H1 (cell line): Measurements from ENCODE around the gene MRPL43. TPM values are rescaled to one million over a fixed set of nuclear protein-coding genes. Genes with fewer than 3 reads are reported as not detected.
A peak's percentile ranks its signal among the peaks of the same experiment; 100 is the strongest.

Experiments used
- CTCF ChIA-PET: fragments of 300-600 bp; sonication (Branson Sonifier 250); formaldehyde crosslinking; loops from one replicate; lab custom pipeline; 2021; ENCODE audit not compliant: partially characterized antibody; lab: Charles Lee
- POLR2A ChIA-PET: fragments of 300-600 bp; sonication (Branson Sonifier 250); formaldehyde crosslinking; loops from one replicate; lab custom pipeline; 2021; ENCODE audit warnings: inconsistent platforms; ENCODE audit not compliant: partially characterized antibody; lab: Charles Lee
- DNase-seq, 2 experiments: peaks; one replicate each; pipeline versions ENCODE4 v3.0.0 to v3.0.0-alpha.2; 2010 to 2022; ENCODE audit warnings: low spot score in 2 of 2, low read depth in 1 of 2, mixed read lengths in 1 of 2
- FAIRE-seq: peaks from 2 replicates; lab custom pipeline; 2011; peaks lifted over from hg19 to GRCh38; lab: Jason Lieb, UNC
- H2AFZ ChIP-seq: 2 replicates; pipeline ENCODE4 v1.8.1; 2012; ENCODE audit warnings: low read length, inconsistent platforms
- H2AK5ac ChIP-seq: 2 replicates; pipeline ENCODE4 v1.6.1; 2013; ENCODE audit warnings: low read depth, low read length
- H2BK120ac ChIP-seq: replicated peaks from 2 replicates; pipeline ENCODE3; 2013; ENCODE audit warnings: low read depth, low read length, inconsistent platforms
- H2BK12ac ChIP-seq: 2 replicates; pipeline ENCODE4 v1.6.1; 2013; ENCODE audit warnings: low read depth, low read length
- H2BK15ac ChIP-seq: 2 replicates; pipeline ENCODE4 v1.6.1; 2013; ENCODE audit warnings: low read length
- H2BK20ac ChIP-seq: 2 replicates; pipeline ENCODE4 v1.6.1; 2013; ENCODE audit warnings: low read length
- H2BK5ac ChIP-seq: 2 replicates; pipeline ENCODE4 v1.6.1; 2013; ENCODE audit warnings: low read depth, low read length
- H3K14ac ChIP-seq: 2 replicates; pipeline ENCODE4 v1.6.1; 2013; ENCODE audit warnings: inconsistent platforms; ENCODE audit not compliant: insufficient read length
- H3K18ac ChIP-seq: 2 replicates; pipeline ENCODE4 v1.6.1; 2013; ENCODE audit warnings: low read length; ENCODE audit errors: extremely low read depth
- H3K23ac ChIP-seq: 2 replicates; pipeline ENCODE4 v1.6.1; 2013; ENCODE audit warnings: inconsistent platforms; ENCODE audit not compliant: insufficient read length
- H3K23me2 ChIP-seq: 2 replicates; pipeline ENCODE4 v1.6.1; 2013; ENCODE audit warnings: low read depth, low read length
- H3K27ac ChIP-seq: 2 replicates; pipeline ENCODE4 v1.6.1; 2011; ENCODE audit warnings: low read depth, low read length, inconsistent platforms
- H3K27me3 ChIP-seq, 4 experiments: replicated peaks in 1 of 4; 1 replicate in 1 of 4; 2 replicates in 3 of 4; pipeline versions ENCODE4 v1.6.1 to v1.8.1; 2011 to 2013; ENCODE audit warnings: low read length in 3 of 4, mild to moderate bottlenecking in 3 of 4, inconsistent platforms in 2 of 4, mixed read lengths in 2 of 4, moderate library complexity in 1 of 4; ENCODE audit not compliant: control insufficient read depth in 3 of 4, insufficient read depth in 3 of 4; ENCODE audit errors: extremely low read depth in 1 of 4
- H3K36me3 ChIP-seq, 4 experiments: 2 replicates each; pipeline versions ENCODE4 v1.6.1 to v1.8.1; 2011 to 2013; ENCODE audit warnings: mild to moderate bottlenecking in 4 of 4, low read length in 3 of 4, moderate library complexity in 2 of 4, control low read depth in 1 of 4, inconsistent platforms in 1 of 4; ENCODE audit not compliant: insufficient read depth in 4 of 4, control insufficient read depth in 2 of 4
- H3K4ac ChIP-seq: replicated peaks from 2 replicates; pipeline ENCODE3; 2013; ENCODE audit warnings: low read length, low read depth, mixed read lengths, inconsistent platforms; ENCODE audit not compliant: insufficient read length
- H3K4me1 ChIP-seq, 4 experiments: replicated peaks in 1 of 4; 1 replicate in 1 of 4; 2 replicates in 3 of 4; pipeline versions ENCODE4 v1.6.1 to v1.8.1; 2011 to 2013; ENCODE audit warnings: low read length in 3 of 4, inconsistent platforms in 2 of 4, mixed read lengths in 1 of 4; ENCODE audit not compliant: insufficient read depth in 4 of 4, control insufficient read depth in 3 of 4
- H3K4me2 ChIP-seq, 2 experiments: 2 replicates each; pipeline versions ENCODE4 v1.6.1 to v1.8.1; 2011 to 2013; ENCODE audit warnings: low read depth in 2 of 2, low read length in 2 of 2, control low read depth in 1 of 2, inconsistent platforms in 1 of 2, mild to moderate bottlenecking in 1 of 2; ENCODE audit not compliant: insufficient read depth in 1 of 2
- H3K4me3 ChIP-seq, 4 experiments: fragments of 200-600, 300-600 bp in 1 of 4; sonication (generic), shearing (Covaris generic), sonication (Bioruptor Twin) in 1 of 4; 2 replicates each; pipeline versions ENCODE4 v1.5.1 to v1.8.1; 2011 to 2016; ENCODE audit warnings: low read length in 4 of 4, low read depth in 3 of 4, control low read depth in 2 of 4, inconsistent platforms in 2 of 4, mild to moderate bottlenecking in 2 of 4, mixed read lengths in 1 of 4, moderate library complexity in 1 of 4; ENCODE audit not compliant: insufficient read depth in 2 of 4; ENCODE audit errors: extremely low read depth in 1 of 4
- H3K56ac ChIP-seq: replicated peaks from 2 replicates; pipeline ENCODE3; 2013; ENCODE audit warnings: low read depth, mild to moderate bottlenecking, mixed read lengths, low read length, inconsistent platforms; ENCODE audit not compliant: insufficient read length
- H3K79me1 ChIP-seq: 2 replicates; pipeline ENCODE4 v1.6.1; 2013; ENCODE audit warnings: low read depth, low read length, control low read depth
- H3K79me2 ChIP-seq, 2 experiments: 2 replicates each; pipeline versions ENCODE4 v1.6.1 to v1.8.1; 2012 to 2013; ENCODE audit warnings: low read length in 2 of 2, mild to moderate bottlenecking in 2 of 2, inconsistent platforms in 1 of 2; ENCODE audit not compliant: insufficient read depth in 2 of 2, control insufficient read depth in 1 of 2
- H3K9ac ChIP-seq, 4 experiments: replicated peaks in 1 of 4; 1 replicate in 1 of 4; 2 replicates in 3 of 4; pipeline versions ENCODE4 v1.6.1 to v1.8.1; 2011 to 2013; ENCODE audit warnings: low read depth in 3 of 4, low read length in 3 of 4, control low read depth in 2 of 4, mild to moderate bottlenecking in 2 of 4, moderate library complexity in 2 of 4, inconsistent platforms in 1 of 4; ENCODE audit errors: extremely low read depth in 1 of 4
- H3K9me3 ChIP-seq, 2 experiments: 2 replicates each; pipeline versions ENCODE4 v1.6.1 to v1.8.1; 2012 to 2013; ENCODE audit warnings: mild to moderate bottlenecking in 2 of 2, moderate library complexity in 2 of 2, control low read depth in 1 of 2, inconsistent platforms in 1 of 2, low read depth in 1 of 2, low read length in 1 of 2, mixed read lengths in 1 of 2; ENCODE audit not compliant: insufficient read depth in 2 of 2
- H4K20me1 ChIP-seq, 2 experiments: replicated peaks in 1 of 2; 2 replicates each; pipeline versions ENCODE3 to v1.8.1; 2011 to 2013; ENCODE audit warnings: inconsistent platforms in 2 of 2, low read length in 2 of 2, mild to moderate bottlenecking in 1 of 2; ENCODE audit not compliant: insufficient read depth in 2 of 2, control insufficient read depth in 1 of 2
- H4K5ac ChIP-seq: 2 replicates; pipeline ENCODE4 v1.6.1; 2013; ENCODE audit warnings: low read length, low read depth, mixed read lengths, inconsistent platforms; ENCODE audit not compliant: insufficient read length
- H4K8ac ChIP-seq: 2 replicates; pipeline ENCODE4 v1.8.0; 2013; ENCODE audit warnings: mild to moderate bottlenecking, moderate library complexity, low read length, inconsistent platforms; ENCODE audit not compliant: insufficient read depth; ENCODE audit errors: extremely low read depth
- H4K91ac ChIP-seq: replicated peaks from 2 replicates; pipeline ENCODE3; 2013; ENCODE audit warnings: low read length, mixed read lengths, inconsistent platforms; ENCODE audit not compliant: insufficient read length
- ATF3 ChIP-seq: IDR thresholded peaks from 2 replicates; pipeline ENCODE4 v1.6.1; 2011; ENCODE audit warnings: low read depth, mild to moderate bottlenecking, low read length; ENCODE audit not compliant: insufficient read depth
- CEBPB ChIP-seq: IDR thresholded peaks from 2 replicates; pipeline ENCODE4 v1.6.1; 2012; ENCODE audit warnings: low read depth, low read length
- E2F6 ChIP-seq: IDR thresholded peaks from 2 replicates; pipeline ENCODE4 v1.6.1; 2012; ENCODE audit warnings: inconsistent platforms
- JUND ChIP-seq: IDR thresholded peaks from 2 replicates; pipeline ENCODE4 v1.6.1; 2011; ENCODE audit warnings: mild to moderate bottlenecking, improper control_type of control experiment, low read length
- NANOG ChIP-seq: IDR thresholded peaks from 2 replicates; pipeline ENCODE4 v1.6.1; 2011; ENCODE audit warnings: low read length, low read depth, mild to moderate bottlenecking, inconsistent platforms; ENCODE audit not compliant: insufficient read depth, poor library complexity, severe bottlenecking
- POLR2A ChIP-seq, 2 experiments: IDR thresholded peaks; 1 replicate in 1 of 2; 2 replicates in 1 of 2; pipeline ENCODE4 v1.6.1; 2011; ENCODE audit warnings: low read depth in 2 of 2, low read length in 2 of 2, mild to moderate bottlenecking in 2 of 2; ENCODE audit errors: control extremely low read depth in 1 of 2
- RBBP5 ChIP-seq: IDR thresholded peaks from 2 replicates; pipeline ENCODE4 v1.7.1; 2012; ENCODE audit warnings: low read depth, mild to moderate bottlenecking, inconsistent platforms, low read length, moderate library complexity, borderline replicate concordance
- SAP30 ChIP-seq: fragments of 300-600 bp; sonication (generic); IDR thresholded peaks from 2 replicates; pipeline ENCODE4 v1.7.1; 2012; ENCODE audit warnings: low read length, moderate library complexity, mild to moderate bottlenecking, inconsistent platforms; ENCODE audit not compliant: insufficient read depth, insufficient replicate concordance
- SP4 ChIP-seq: IDR thresholded peaks from 2 replicates; pipeline ENCODE4 v1.6.1; 2012; ENCODE audit warnings: low read length, inconsistent platforms
- USF2 ChIP-seq: IDR thresholded peaks from 2 replicates; pipeline ENCODE4 v1.6.1; 2011; ENCODE audit warnings: low read length, improper control_type of control experiment
- WGBS, 2 experiments: shearing (Covaris generic) in 1 of 2; methylation state at CpG; one replicate each; pipeline versions ENCODE4 v1.1.6 to v1.1.7; 2013 to 2015; ENCODE audit warnings: low lambda C conversion rate in 2 of 2, mixed read lengths in 2 of 2, inconsistent platforms in 1 of 2, low coverage in 1 of 2, missing lambda C conversion rate in 1 of 2; ENCODE audit not compliant: insufficient replicate concordance in 2 of 2, insufficient coverage in 1 of 2, insufficient read length in 1 of 2; ENCODE audit errors: extremely low coverage in 1 of 2, missing lambda C conversion rate in 1 of 2; 5-methylcytosine and 5-hydroxymethylcytosine counted together
- polyA plus RNA-seq, 7 experiments: library from polyadenylated mRNA; depleted of rRNA in 3 of 7; stranded (reverse) in 5 of 7; unstranded in 2 of 7; fragments of >200 nt in 5 of 7; fragments of 200-250 nt in 2 of 7; gene quantifications; 1 replicate in 5 of 7; 2 replicates in 1 of 7; 4 replicates in 1 of 7; pipeline versions ENCODE4 v1.2.1 to v1.2.3, GENCODE V29; 2011 to 2013; ENCODE audit warnings: missing spikeins in 2 of 7, mixed read lengths in 2 of 7
- total RNA-seq: library from RNA; stranded (reverse); fragmentation: NEBNext Ultra II Directional; extraction: Animal tissue kit (Norgen Biotek cat#: 25700); gene quantifications from 2 replicates; pipeline ENCODE4 v1.2.1, GENCODE V29; 2021
- TF ChIP-seq, protein P1 (sequence below): IDR thresholded peaks from 2 replicates; pipeline ENCODE4 v1.6.1; 2012; ENCODE audit warnings: inconsistent platforms

MRPL43 gene
- total and polyA plus RNA-seq, 2 of the 8 experiments (the other 6 are each of a cell fraction or from before 2014, with no cell fraction given) = 74.1 to 149 TPM

DNA sequence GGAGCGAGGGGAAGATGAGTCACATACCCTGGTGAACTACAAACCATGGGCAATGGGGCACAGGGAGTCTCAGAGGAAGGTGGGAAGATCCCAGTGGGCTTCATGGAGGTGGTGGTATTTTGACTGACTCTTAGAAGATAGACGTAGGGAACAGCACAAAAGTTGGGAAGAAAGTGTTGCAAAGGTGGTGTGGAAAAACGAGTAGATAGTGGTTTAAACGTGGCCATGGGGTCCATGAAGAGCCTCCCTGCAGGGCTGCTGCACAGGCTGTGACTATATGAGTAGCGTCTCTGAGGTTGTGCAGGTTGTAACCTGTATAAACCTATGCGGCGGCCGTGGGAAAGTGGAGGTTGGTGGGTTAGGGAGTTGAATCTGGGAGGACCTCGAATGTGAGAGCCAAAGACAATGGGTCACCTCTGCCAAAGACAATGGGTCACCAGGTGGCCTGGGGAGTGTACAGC, 26.1 kb upstream of the MRPL43 start:
- no peak overlapping the region for H3K4me3 ChIP-seq
- no peaks in the 10 kb centered on the region for H3K79me2 ChIP-seq
- no peak overlapping the region for H2BK120ac ChIP-seq
- no peak overlapping the region for H2BK20ac ChIP-seq
- 68% methylated on average over 9 of the region's 9 CpGs; no CpG with 5 or more reads in 1 of the 2 experiments for WGBS, 2 experiments
- H4K8ac ChIP-seq = no peak overlapping the region
- no peak overlapping the region for H2BK15ac ChIP-seq
- H4K5ac ChIP-seq = no peak overlapping the region
- no peak overlapping the region for H3K4ac ChIP-seq
- peaks cover 10 to 26% (median 21%) of the 10 kb centered on the region in 4 experiments for H3K27me3 ChIP-seq
- no peak overlapping the region for H3K23ac ChIP-seq
- H3K18ac ChIP-seq = no peak overlapping the region
- H2BK12ac ChIP-seq = no peak overlapping the region
- H3K56ac ChIP-seq = no peak overlapping the region
- no peak overlapping the region for H3K14ac ChIP-seq
- peaks cover 6% of the 10 kb centered on the region; the same call in 1 of the 2 replicates for H3K23me2 ChIP-seq
- H3K4me1 ChIP-seq = peaks cover 0 to 18% (median 10%) of the 10 kb centered on the region in 4 experiments; a peak in 5 of 7 replicates
- FAIRE-seq (no peak), DNase-seq (peak in 1 of 2 experiments; percentile 47)
- H2AK5ac ChIP-seq = no peak overlapping the region
- H4K20me1 ChIP-seq = no peaks in the 10 kb centered on the region
- no peaks in the 10 kb centered on the region for H3K79me1 ChIP-seq
- no peaks in the 10 kb centered on the region for H3K36me3 ChIP-seq
- H3K9ac ChIP-seq = no peak overlapping the region
- H4K91ac ChIP-seq = no peak overlapping the region
- no peak overlapping the region; the same call in 1 of the 2 replicates for H2BK5ac ChIP-seq
- no peak overlapping the region for H2AFZ ChIP-seq
- no peaks in the 10 kb centered on the region for H3K9me3 ChIP-seq
- H3K27ac ChIP-seq = no peak overlapping the region
- H3K4me2 ChIP-seq = no peak overlapping the region; a peak in 1 of 4 replicates
- ChIA-PET CTCF (interaction anchor here (0.6 to 7.2 kb wide), 30 partner anchors 14 to 235 kb away, joined by 3 to 464 read pairs (median 6); partner anchors contain the start of genes KAZALD1, LZTS2, MRPL43 and PDZD7), POLR2A (interaction anchor here (1.0 to 6.5 kb wide), 2 partner anchors 10 to 17 kb away, joined by 4 to 81 read pairs; partner anchors contain the start of gene LZTS2)
- TF ChIP-seq JUND (no peak), RBBP5 (no peak), E2F6 (no peak), NANOG (no peak), ATF3 (no peak), CEBPB (no peak), SAP30 (no peak), POLR2A (IDR thresholded peaks at IDR 0.05; ENCODE audit: control extremely low read depth in 1 of 2, low read depth in 2 of 2, low read length in 2 of 2) (no peak), USF2 (no peak), SP4 (no peak)
- TF ChIP-seq, protein P1, sequence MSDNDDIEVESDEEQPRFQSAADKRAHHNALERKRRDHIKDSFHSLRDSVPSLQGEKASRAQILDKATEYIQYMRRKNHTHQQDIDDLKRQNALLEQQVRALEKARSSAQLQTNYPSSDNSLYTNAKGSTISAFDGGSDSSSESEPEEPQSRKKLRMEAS = no peak
